T-helper 1 cell treated with Interleukin-12 subunit alpha and Interleukin-12 subunit beta and Interleukin-4 antibody, amounts not matched to agents 30 ng/mL and 1 ng/mL, for 36 hours (primary cell): Measurements from ENCODE around the gene KCNC1. TPM values are rescaled to one million over a fixed set of nuclear protein-coding genes. Genes with fewer than 3 reads are reported as not detected.

Experiments
- intact Hi-C: fragments of 100-400 bp; cut with micrococcal nuclease; formaldehyde crosslinking; loops from one replicate; pipeline ENCODE4 v1.15.1; 2024
- total RNA-seq: library from RNA; stranded (reverse); gene quantifications from 2 replicates; pipeline ENCODE4 v1.2.3, GENCODE V29; 2022

KCNC1 gene
- total RNA-seq, 1 donor from 2014 or later: not detected

DNA sequence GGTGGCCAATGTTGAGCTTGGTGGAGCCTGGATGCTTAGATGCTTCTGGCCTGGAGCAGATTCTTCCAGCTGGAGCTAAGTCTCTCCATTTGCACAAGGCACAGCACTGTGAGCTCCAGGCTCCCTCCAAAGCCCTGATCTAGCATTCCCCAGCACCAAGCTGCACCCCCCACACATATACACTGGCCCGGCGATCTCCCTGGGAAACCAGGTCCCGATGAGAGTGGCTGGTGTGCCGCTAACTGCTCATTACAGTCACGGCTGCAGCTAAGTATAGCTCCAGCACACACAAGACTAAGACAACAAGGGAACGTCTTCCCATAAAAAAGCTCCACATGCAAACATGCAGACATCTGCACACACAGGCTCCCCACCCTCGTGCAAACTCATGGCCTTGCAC lies 17.6 kb downstream of the KCNC1 start:
- intact Hi-C loops: no loop called here

DNA sequence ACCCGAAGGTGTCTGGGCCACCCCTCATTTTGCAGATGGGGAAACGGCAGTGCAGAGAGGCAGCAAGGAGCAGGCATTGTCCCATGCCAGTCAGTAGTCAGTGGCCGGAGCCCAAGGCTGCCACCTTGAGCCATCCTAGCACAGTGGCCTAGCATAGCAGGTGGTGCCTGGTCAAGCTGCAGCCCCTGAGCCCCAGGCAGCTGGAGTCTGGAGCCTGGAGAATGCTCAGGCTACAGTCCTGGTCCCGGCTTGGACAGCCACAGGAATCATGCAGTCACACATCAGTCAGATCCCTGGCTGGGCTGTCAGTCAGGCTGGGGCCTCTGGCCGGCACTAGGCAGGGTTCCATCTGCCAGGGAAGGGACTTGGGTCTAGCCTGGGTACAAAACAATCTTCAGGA lies 18.6 kb downstream of the KCNC1 start:
- intact Hi-C loops: no loop called here

DNA sequence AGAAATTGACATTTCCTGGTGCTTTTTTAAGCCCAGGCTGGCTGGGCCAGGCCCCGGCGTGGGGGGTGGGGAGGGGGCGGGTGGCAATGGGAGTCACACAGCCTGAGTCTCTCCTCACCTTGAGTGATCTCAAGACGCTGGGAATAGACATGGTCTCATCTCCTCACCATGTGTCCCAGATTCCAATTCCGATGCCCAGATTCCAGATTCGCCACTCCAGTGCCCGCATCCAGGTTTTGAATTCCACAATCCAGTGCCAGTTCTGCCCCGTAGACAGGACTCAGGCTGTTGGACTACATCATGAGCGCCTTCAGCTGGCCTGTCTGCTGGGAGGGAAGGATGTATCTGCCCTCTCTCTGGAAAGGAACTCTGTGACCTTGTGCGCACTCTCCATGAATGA lies 19.1 kb downstream of the KCNC1 start:
- intact Hi-C loops: no loop called here

DNA sequence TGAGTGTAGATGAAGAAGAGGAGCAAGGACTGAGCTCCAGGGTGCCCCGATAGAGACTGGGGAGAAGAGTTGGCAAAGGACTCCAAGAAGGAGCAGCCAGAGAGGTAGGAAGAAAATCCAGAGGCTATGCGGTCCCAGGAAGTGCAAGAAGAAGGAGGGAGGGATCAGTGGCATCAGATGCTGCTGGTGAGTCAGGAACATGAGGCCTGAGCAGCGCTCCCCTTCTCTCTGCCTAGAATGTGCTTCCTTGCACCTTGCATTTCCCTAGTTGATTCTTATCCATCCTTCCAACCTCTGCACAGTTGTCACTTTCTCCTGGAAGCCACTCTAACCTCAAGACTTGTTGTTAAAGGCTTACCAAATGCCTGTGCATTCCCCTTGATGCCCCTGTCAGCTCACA lies 21.3 kb downstream of the KCNC1 start:
- intact Hi-C loops: no loop called here

DNA sequence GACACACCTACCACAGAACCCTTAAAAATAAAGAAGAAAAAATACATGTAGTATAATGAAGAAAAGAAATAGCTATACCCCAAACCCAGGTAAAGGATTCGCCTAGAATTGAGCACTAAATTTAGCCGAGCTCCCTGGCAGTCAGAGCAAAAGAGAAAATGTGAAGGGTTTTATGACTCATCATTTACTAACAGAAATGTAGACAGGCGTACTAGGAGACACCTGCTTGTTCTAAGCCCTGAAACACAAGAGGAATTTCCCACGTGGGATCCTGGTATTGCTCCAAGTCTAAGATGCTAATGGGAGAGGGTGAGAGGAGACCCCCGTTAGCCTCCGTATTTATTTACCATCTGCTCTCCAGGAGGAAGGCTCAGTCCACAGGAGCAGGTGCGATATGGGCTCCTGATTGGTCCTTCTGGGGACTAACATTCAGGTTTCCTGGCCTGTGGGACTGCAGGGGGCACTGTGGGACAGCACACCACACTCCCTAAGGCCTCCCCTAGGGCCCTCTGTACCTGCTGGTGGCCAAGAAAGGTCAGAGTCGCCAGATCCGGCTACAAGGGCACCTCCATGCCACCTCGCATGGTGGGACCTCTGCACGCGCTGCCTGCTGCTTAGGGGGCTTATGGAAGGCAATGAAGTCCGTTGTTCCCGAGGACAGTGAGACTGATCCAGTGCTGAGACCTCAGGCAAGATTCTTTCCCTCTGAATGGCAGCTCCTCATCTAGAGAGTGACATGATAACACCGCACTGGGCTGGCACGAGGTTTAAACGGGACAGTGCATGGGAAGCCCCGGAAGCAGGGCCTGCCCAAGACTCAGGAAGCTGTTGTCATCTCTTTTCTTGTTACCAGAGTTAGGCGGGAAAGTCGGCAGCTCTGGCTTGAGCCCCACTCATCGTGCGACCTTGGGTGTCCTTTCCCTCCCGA lies 25.8 kb downstream of the KCNC1 start:
- intact Hi-C loops: loop anchor here (1.0 kb wide), 1 partner anchor 219 kb away; no protein-coding TSS in a partner anchor

DNA sequence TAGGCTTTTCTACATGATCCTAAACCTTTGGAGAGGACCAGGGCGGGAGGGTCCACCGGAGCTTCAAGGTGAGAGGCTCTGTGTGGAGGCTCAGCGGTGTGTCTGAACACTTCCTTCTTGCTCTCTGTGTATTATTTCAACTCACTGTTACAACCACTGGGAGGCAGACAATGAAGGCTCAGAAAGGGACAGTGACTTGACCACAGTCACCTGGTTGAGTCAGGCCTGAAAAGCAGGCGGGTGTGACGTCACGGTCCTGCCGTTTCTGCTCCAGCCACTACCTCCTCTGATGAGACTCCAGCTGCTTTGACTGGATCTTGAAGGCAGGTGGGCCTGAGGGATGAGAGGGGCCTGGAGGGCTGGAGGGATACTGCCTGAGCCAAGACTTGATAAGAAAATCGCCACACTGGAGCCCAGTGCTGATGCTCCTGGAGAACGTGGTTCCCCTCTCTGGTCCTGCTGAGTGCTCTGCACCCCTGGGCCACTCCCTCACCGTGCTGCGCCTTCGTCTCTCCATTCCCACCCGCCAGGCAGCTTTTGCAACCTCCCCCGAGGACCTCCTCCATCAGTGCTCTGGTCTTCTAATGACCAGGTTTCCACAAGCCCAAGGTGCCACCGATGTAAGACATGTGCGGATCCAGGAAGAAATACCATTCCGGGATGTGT lies 27.9 kb downstream of the KCNC1 start:
- intact Hi-C loops: no loop called here

DNA sequence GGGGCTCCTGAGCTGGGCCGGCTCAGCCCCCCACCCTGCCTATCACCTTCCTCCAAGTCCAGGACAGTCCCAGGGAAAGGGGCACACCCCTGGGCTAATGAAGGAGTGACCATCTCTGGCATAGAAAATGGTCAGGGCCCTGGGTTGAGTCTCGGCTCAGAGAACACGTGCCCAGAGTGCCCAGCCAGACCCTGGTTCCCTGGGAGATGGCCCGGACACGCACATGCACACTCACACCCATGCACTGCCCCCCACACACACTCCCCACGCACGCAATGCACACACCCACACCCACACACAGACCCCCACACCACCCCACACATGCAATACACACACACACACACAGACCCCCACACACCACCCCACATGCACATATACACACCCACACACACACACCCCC lies 28.7 kb downstream of the KCNC1 start:
- intact Hi-C loops: no loop called here

DNA sequence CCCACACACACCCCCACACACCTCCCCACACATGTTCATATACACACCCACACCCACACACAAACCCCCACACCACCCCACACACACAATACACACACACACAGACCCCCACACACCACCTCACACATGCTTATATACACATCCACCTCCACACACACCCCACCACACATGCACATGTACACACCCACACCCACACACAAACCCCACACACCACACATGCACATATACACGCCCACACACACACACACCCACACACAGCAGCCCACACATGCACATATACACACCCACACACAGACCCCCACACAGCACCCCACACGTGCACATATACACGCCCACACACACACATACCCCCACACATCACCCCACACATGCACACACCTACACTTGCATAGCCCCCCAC lies 29.1 kb downstream of the KCNC1 start:
- intact Hi-C loops: no loop called here

DNA sequence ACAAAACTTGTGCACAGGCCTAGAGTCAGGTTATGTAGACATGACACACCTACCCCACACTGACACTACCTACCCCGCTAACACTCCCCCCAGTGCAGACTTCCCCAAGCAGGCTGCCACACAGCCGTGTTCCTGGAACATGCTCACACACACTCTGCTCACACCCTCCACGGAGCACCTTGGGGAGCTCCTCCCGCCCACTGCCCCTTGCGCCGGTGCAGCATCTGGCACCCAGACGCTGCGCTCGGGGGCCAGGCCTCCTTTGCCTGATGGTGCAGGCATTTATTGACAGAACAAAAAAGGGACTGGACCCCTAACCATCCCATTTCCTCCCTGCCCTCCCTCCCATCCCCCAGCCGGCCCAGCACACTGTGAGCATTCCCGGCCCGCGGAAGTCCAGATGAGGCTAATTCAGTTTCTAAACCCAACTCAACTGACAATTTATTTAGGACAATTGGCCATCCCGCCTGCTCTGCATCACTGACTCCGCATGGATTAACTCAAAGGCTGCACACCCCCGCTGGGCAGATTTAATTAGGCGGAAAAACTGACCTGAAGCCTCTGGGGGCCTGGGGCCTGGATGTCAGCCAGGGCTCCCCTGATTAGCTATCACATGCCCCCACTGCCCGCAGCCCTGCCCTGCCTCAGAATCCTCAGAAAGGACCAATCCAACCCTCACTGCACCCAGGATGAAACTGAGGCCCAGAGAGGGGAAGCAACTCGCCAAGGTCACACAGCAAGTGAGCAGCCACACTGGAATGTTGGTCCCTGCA lies 30.1 kb downstream of the KCNC1 start:
- intact Hi-C loops: no loop called here

DNA sequence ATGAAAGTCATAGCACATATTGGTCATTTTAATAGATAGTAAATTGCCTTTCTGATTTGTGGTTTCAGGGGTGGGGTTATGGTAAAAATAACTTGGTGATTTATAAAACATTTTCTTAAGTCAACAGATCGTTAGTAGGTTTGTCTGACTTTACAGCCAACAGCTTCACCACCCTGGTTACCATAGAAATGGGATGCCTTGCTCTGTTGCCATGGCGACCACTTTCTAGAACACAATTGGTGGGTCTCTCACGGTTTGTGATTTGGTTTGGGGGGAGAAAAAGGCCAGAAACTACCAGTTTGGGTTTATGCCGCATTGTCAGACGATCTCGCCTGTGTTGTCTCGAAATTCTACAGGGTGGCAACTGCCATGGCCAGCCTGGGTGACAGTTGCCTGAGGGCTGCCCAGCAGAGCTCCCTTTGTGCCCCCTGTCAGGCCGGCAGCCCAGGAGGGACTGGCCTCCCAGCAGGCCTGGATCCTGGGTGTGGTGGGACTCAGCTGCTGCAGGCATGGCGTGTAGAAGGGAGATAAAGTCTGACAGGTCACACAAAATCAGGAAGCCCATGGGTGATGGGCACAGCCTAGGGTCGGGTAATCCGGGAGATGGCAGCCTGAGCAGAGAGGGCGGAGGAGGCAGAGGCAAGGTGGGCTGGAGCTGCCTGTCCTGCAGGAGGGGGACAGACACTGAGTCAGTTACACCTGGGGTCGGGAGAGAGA lies 30.9 kb downstream of the KCNC1 start:
- intact Hi-C loops: no loop called here

DNA sequence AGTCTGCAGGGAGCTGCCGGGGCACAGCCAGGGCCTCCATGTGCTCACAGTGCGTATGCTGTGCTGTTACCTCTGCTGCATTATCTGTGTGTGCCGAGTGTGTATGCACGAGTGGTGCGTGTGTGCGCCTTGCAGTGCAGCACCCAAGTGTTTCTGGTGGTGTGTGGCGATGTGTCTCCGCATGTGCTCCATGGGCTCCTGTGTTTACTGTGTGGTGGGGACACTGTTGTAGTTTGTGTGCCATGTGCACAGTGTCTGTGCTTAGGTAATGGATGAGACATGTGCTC lies 31.4 kb downstream of the KCNC1 start:
- intact Hi-C loops: no loop called here

DNA sequence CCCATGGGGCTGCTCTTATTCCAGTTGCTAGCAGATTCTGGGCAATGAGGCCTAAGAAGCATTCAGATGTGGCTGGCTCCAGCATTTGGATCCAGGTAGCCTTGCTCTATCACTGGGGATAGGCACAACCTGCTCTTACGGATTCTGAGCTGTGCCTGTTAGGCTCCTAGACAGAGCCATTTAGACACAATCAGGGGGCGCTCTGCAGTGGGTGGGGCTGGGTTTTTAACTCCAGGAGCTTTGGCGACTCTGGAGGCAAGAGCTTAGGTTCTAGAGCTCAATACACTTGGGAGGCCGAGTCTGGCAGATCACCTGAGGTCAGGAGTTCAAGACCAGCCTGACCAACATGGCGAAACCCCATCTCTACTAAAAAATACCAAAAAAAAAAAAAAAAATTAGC lies 32.0 kb downstream of the KCNC1 start:
- intact Hi-C loops: no loop called here

DNA sequence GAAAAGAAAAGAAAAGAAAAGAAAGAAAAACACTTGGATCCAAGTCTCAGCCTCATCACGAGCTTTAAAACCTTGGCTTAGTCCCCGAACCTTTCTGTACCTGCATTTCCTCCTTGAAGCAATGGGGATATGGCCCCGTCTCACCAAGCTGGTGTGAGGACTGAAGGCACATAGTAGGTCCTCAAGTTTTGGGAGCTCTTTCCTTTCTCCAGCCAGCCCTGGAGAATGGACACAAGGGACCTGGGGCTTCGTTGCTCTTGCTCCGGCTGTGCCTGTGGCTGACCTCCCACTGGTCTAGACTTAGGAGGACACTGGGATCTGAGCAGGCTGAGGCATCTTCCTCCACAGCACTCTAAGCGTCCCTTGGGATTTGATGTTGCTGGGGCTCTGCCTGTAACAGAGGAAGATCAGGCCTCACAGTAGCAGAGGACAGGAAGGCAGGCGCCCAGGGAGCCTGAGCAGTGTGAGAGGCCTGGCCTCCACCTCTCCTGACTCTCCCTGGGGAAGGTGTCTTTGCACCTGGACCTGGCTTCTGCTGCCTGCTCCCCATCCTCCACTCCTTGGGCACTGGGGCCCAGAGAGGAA lies 32.8 kb downstream of the KCNC1 start:
- intact Hi-C loops: no loop called here

DNA sequence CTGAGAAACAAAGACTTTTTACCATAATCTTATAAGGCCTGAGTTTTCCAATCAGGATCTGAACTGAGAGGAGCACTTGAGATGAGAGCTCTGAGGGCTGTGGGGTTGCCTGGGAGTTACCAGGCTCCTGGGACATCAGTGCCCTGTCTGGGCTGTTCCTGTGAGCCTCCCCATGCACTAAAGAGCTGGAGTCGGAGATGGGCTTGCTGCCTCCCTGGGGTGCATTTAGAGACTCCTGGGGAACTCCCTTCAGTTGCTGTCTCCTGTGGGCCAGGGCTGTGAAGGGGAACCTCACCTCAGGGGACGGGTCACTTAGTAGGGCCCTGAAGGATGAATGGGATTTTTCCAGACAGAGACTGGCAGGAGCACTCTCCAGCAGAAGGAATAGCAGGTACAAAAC lies 33.3 kb downstream of the KCNC1 start:
- intact Hi-C loops: no loop called here

DNA sequence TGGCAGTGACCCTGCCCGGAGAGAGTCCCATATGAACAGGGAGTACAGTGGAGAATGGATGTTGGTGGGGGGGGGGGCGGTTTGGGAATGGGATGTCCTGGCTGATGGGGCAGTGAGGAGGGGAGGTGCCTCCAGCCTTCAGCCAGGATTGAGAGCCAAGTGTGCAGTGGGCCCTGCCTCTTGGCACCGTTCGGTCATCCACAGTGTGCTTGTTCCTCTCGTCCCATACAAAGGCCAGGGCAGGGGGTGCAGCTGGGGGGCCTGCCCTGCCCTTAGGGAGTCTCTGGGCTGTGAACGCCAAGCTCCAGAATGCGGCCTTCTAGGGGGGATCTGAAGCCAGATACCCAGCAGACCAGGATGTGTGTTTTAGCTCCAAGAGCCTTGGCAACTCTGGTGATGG lies 34.0 kb downstream of the KCNC1 start:
- intact Hi-C loops: no loop called here

DNA sequence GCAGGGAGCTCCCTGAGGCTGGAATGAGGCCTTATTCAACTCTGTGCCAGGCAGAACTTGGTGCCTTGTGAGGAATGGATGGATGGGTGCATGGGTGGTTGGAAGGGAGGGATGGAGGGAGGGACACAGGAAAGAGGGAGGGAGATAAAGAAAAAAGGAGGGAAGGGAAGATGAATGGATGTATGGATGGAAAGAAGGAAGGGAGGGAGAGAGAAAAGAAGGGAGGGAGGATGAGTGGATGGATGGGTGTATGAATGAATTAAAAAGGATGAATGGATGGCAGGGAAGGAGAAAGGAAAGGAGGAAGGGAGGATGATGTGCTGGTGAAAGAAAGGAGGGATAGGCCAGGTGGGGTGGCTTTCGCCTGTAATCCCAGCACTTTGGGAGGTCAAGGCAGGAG lies 34.6 kb downstream of the KCNC1 start:
- intact Hi-C loops: no loop called here

DNA sequence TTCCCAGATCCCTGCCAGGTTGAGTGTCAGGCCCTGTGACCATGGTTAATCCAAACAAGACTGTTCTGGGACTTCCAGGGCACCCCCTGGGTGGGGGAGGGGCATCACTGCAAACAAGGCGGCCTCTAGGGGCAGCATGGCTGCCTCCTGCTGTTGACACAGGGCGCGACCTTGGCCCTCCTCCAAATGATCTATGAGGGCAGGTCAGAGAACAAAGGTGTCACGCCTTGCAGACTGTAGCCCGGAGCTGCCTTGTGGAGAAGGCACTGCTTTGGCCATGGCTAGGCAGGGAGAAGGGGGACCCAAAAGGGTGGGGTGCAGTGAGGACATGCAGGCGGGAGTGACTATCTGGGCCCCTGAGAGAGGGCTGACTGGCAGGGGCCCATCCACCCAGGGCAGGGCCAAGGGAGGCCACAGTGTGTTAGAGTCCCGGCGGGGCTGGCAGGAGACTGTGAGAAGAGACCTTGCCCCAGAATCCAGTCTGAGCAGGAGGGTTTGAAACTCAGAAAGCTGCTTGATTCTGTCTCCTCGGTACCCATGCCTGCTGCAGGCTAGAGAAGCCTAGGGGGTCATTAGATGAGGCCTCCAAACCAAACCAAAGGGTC lies 35.6 kb downstream of the KCNC1 start:
- intact Hi-C loops: no loop called here

DNA sequence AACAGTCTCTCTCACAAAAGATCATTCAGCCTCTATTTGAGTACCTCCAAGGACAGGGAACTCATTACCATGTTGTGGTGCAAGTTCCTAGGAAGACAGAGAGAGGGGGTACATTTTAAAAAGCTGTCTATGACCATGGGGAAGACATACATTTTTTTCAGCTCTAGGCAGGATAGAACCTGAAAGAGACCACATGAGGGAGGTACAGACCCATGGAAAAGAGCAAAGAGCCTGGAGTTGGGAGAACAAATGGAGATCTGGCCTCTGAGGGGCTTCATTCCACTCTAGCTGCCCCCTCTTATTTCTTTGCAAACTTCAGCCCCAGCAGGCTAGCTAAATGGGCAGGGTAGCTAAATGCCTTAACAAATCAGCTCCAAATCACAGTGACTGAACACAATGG lies 36.3 kb downstream of the KCNC1 start:
- intact Hi-C loops: no loop called here

DNA sequence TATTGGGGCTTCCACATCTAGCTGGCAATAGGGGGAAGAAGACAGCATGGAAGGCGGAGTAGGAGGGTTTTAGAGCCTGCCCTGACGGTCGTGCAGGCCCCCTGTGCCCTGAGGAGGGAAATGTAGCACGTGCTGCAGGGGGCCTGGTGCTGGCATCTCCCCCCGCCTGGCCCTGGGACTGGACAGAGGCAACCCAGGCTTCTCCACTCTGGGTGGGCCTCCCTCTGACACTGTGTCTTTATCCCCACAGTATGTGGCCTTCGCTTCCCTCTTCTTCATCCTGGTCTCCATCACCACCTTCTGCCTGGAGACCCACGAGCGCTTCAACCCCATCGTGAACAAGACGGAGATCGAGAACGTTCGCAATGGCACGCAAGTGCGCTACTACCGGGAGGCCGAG lies 36.8 kb downstream of the KCNC1 start:
- intact Hi-C loops: no loop called here

DNA sequence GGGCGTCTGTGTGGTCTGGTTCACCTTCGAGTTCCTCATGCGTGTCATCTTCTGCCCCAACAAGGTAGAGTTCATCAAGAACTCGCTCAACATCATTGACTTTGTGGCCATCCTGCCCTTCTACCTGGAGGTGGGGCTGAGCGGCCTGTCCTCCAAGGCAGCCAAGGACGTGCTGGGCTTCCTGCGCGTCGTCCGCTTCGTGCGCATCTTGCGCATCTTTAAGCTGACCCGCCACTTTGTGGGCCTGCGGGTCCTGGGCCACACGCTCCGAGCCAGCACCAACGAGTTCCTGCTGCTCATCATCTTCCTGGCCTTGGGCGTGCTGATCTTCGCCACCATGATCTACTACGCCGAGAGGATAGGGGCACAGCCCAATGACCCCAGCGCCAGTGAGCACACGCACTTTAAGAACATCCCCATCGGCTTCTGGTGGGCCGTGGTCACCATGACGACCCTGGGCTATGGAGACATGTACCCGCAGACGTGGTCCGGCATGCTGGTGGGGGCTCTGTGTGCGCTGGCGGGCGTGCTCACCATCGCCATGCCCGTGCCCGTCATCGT lies 37.3 kb downstream of the KCNC1 start:
- intact Hi-C loops: no loop called here
